Right lobe of liver (tissue), 6 donors: ENCODE results near the gene CIDEA. TPM values are rescaled to one million over a fixed set of nuclear protein-coding genes. Genes with fewer than 3 reads are reported as not detected.

Experiments
- ATAC-seq, 4 donors: fragments of 200-7000 bp; cut with Tn5 transposase; one replicate each; pipeline ENCODE4 v1.9.1; 2020; ENCODE audit warnings: mild to moderate bottlenecking in 4 of 4, moderate library complexity in 4 of 4
- DNase-seq, 3 donors: peaks; one replicate each; pipeline ENCODE4 v3.0.0-alpha.2; 2020
- H3K27ac ChIP-seq, 3 donors: fragments of 200-600 bp; one replicate each; pipeline ENCODE4 v1.8.0; 2022
- H3K27me3 ChIP-seq, 2 donors: fragments of 200-600 bp; one replicate each; pipeline ENCODE4 v1.8.0; 2022
- H3K36me3 ChIP-seq, 4 donors: fragments of 200-600 bp; sonication (generic) in 1 of 4; one replicate each; pipeline versions ENCODE4 v1.5.1 to v1.8.0; 2017 to 2022; ENCODE audit warnings: control low read depth in 1 of 4
- H3K4me1 ChIP-seq, 4 donors: fragments of 200-600 bp; sonication (generic) in 1 of 4; one replicate each; pipeline versions ENCODE4 v1.5.1 to v1.8.0; 2017 to 2022; ENCODE audit warnings: control low read depth in 1 of 4
- H3K4me3 ChIP-seq, 3 donors: fragments of 200-600 bp; one replicate each; pipeline ENCODE4 v1.8.0; 2022
- H3K9me3 ChIP-seq, 4 donors: fragments of 200-600 bp; sonication (generic) in 1 of 4; one replicate each; pipeline versions ENCODE4 v1.5.1 to v1.8.0; 2017 to 2022; ENCODE audit warnings: control low read depth in 1 of 4
- POLR2A ChIP-seq: fragments of 450-650 bp; IDR thresholded peaks from one replicate; pipeline ENCODE4 v1.6.1; 2017; ENCODE audit warnings: antibody characterized with exemption, mild to moderate bottlenecking
- WGBS: methylation state at CpG from one replicate; pipeline ENCODE4 v1.1.6; 2018; ENCODE audit warnings: low coverage, low lambda C conversion rate; ENCODE audit not compliant: insufficient coverage; ENCODE audit errors: missing lambda C conversion rate; 5-methylcytosine and 5-hydroxymethylcytosine counted together
- intact Hi-C, 2 donors: fragments of 100-400 bp; cut with DNase I; formaldehyde crosslinking; loops; one replicate each; pipeline versions ENCODE4 v1.11.2 to v1.14.1; 2022
- total RNA-seq, 6 experiments: library from RNA; depleted of rRNA in 2 of 6; stranded (reverse); fragments of >200 nt in 2 of 6; fragmentation: NEBNext Ultra II Directional in 3 of 6; extraction: Animal tissue kit (Norgen Biotek cat#: 25700) in 3 of 6; gene quantifications; one replicate each; pipeline versions ENCODE4 v1.1.0 to v1.2.4, GENCODE V29; 2016 to 2023
- TF ChIP-seq, protein P1 (sequence below), 4 donors: fragments of 200-600 bp in 3 of 4; fragments of 450-650 bp in 1 of 4; IDR thresholded peaks; one replicate each; pipeline versions ENCODE4 v1.5.1 to v1.8.0; 2016 to 2022; ENCODE audit warnings: antibody characterized with exemption in 4 of 4, mild to moderate bottlenecking in 2 of 4
- donor health status: DM: no; HTN: yes; CAD: no.
- donor health status: DM: no; HTN: no; CAD: no.
- donor health status: DM: no; HTN: no; CAD: no.
- donor health status: DM: no; HTN: yes; CAD: no.
- donor health status: DM: no; HTN: yes; CAD: no.

Gene CIDEA
- total RNA-seq, 6 experiments from 2014 or later = not detected

DNA sequence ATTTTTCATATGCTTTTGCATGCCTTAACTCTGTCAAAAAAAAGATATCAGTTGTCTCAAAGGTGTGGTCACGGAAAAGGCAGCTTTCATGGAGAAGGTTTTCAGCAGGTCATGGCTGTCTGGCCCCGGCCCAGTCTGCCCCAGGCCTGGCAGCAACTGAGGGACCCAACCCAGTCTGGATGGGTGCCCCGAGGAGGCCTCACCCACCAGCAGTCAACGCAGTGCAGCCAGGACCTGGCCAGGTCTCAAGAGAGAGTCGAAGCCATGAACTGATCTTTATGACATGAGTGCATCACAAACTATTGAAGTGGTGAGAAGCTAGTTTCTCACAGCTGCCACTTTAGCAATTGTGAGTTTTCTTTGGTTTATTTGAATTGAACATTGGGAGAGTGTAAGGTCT, 61.8 kb downstream of the CIDEA start:
- WGBS = 50% methylated on average over 3 of the region's 5 CpGs
- intact Hi-C loops = no loop called here
- Histone ChIP-seq H3K27ac (no peak overlapping the region), H3K4me3 (no peak overlapping the region), H3K27me3 (no peaks in the 10 kb centered on the region), H3K4me1 (no peaks in the 10 kb centered on the region), H3K36me3 (no peaks in the 10 kb centered on the region), H3K9me3 (no peaks in the 10 kb centered on the region)
- DNase-seq (no peak), ATAC-seq (peak in 2 of 4 donors; percentile 12 to 16)
- TF ChIP-seq POLR2A = no peak
- TF ChIP-seq, protein P1, sequence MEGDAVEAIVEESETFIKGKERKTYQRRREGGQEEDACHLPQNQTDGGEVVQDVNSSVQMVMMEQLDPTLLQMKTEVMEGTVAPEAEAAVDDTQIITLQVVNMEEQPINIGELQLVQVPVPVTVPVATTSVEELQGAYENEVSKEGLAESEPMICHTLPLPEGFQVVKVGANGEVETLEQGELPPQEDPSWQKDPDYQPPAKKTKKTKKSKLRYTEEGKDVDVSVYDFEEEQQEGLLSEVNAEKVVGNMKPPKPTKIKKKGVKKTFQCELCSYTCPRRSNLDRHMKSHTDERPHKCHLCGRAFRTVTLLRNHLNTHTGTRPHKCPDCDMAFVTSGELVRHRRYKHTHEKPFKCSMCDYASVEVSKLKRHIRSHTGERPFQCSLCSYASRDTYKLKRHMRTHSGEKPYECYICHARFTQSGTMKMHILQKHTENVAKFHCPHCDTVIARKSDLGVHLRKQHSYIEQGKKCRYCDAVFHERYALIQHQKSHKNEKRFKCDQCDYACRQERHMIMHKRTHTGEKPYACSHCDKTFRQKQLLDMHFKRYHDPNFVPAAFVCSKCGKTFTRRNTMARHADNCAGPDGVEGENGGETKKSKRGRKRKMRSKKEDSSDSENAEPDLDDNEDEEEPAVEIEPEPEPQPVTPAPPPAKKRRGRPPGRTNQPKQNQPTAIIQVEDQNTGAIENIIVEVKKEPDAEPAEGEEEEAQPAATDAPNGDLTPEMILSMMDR (IDR thresholded peaks at IDR 0.05) = no peak

DNA sequence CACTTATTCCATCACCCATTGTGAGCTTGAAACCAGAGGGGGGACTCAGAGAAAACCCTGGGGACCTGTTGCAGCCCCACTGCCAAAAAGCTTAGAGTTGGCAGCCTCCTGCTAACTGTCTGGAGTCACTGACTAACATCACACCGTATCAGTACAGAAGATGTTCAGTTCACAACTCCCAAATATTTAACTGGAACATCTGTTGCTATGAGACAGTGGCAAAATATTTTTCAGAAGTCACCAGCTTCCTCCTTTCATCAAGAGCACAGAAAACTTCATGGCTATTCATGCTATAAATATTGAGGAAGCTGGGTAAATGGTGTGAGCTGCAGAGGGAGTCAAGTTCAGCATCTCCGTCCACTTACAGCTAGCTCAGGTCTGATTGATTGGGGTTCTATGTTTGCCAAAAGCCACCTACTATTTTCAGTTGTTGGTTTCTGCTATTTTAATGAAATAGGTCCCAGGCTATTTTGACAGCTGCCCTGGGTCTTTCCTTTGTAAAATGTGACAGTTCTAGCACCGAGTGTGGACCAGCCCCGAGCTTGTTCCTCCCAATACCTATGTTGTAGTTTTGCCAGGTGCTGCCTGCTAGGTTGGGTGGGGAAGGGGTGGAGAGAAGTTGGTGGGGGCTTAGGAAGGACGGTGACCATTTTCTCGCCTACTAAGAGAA, 63.6 kb downstream of the CIDEA start:
- Histone ChIP-seq H3K9me3 (no peaks in the 10 kb centered on the region), H3K27ac (no peak overlapping the region), H3K36me3 (no peaks in the 10 kb centered on the region), H3K27me3 (no peaks in the 10 kb centered on the region), H3K4me3 (no peak overlapping the region), H3K4me1 (no peaks in the 10 kb centered on the region)
- intact Hi-C loops = no loop called here
- DNase-seq = no peak
- 37% methylated on average over 5 of the region's 6 CpGs for WGBS
- no peak for TF ChIP-seq POLR2A
- TF ChIP-seq, protein P1 (IDR thresholded peaks at IDR 0.05) = no peak
- ATAC-seq = peak in 2 of 4 donors; percentile 21 to 40

DNA sequence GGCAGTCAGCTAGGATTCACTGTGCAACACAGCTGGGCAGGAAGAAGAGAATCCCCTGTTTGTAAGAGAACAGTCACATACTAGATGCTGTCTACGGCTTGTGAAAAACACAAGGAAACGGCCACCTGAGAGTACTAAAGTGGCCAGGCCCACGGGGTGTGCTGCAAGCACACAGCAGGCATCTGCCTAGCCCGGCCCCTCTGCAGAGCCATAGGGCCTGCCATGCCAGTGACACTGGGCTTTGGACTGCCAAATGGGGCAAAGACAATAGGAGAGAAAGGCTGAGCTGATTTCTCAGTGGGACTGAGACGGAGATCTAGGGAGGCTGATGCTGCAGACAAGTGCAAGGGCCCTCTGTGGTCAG, 64.2 kb downstream of the CIDEA start:
- Histone ChIP-seq H3K4me1 (no peaks in the 10 kb centered on the region), H3K4me3 (no peak overlapping the region), H3K36me3 (peaks cover 0 to 5% (median 0%) of the 10 kb centered on the region in 4 donors), H3K9me3 (no peaks in the 10 kb centered on the region), H3K27me3 (no peaks in the 10 kb centered on the region), H3K27ac (no peak overlapping the region)
- intact Hi-C loops = no loop called here
- WGBS = 40% methylated on average over 1 of the region's 5 CpGs
- DNase-seq = no peak
- TF ChIP-seq POLR2A = no peak
- TF ChIP-seq, protein P1 (IDR thresholded peaks at IDR 0.05) = no peak
- ATAC-seq = peak in 1 of 4 donors; percentile 27

DNA sequence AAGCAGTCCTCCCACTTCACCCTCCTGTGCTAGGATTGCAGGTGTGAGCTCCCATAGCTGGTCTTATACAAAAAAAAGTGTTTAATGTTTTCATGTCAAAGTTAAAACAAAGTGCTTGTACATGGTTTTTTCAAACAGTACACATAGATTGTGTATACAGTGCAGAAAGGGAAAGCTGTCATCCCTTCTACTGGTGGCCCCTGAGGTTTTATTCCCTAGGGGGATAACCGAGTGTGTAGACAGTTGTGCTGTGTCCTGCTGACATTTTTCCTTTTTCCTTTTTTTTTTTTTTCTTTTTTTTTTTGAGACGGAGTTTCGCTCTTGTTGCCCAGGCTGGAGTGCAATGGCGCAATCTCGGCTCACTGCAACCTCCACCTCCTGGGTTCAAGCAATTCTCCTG, 64.7 kb downstream of the CIDEA start:
- no peak overlapping the region for H3K27ac ChIP-seq
- no peaks in the 10 kb centered on the region for H3K9me3 ChIP-seq
- intact Hi-C loops = no loop called here
- TF ChIP-seq, protein P1 (IDR thresholded peaks at IDR 0.05) = no peak
- no peak for TF ChIP-seq POLR2A
- ATAC-seq (no peak), DNase-seq (no peak)
- H3K36me3 ChIP-seq = peaks cover 0 to 6% (median 0%) of the 10 kb centered on the region in 4 donors
- H3K27me3 ChIP-seq = no peaks in the 10 kb centered on the region
- H3K4me1 ChIP-seq = no peaks in the 10 kb centered on the region
- 70% methylated on average over 2 of the region's 5 CpGs for WGBS
- no peak overlapping the region for H3K4me3 ChIP-seq
